Activated CD8-positive, alpha-beta memory T cell treated with anti-CD3 and anti-CD28 coated beads for 1 hour (primary cell): ENCODE results near the gene WDR27.
"Not testable (repeated sequence)": the region's sequence is repeated elsewhere in the genome, so short reads cannot be mapped to it uniquely, and the experiment has no call there.

Source experiments
- DNase-seq, 2 donors: peaks; one replicate each; pipeline ENCODE4 v3.0.0-alpha.2; 2020; ENCODE audit warnings: low read depth in 1 of 2; ENCODE audit errors: extremely low read depth in 1 of 2

WDR27 gene

DNA sequence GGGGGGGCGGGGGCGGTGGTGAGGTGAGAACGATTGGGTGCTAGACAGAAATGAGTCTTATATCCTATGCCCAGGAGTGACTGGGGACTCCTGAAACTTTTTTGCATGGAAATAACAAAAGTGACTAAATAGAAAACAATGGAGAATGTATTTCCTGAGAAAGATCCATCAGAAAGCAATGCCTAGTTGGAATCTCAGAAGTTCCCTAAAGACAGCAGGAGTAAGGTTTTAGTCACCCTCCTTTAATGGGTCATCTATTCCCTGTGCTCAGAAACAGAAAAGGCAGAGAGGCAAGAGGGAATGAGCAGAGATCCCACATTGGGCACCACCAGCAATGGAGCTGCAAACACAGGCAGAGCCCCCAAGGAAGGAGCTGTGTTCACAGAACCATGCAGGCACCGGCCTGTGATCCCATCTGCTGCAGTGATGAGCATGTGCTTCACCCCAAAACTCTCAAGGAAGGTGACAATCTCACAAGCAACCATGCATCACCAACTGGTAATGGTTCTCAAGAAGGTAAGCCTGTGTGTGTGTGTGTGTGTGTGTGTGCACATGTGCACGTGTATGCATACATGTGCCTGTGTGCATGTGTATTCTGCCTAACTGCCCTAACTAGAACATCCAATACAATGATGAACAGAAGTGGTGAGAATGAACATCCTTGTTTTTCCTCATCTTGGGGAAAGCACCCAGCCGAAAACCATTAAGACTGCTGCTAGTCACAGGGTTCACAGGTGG is 168.4 kb downstream of the WDR27 start:
- DNase-seq: no peak

DNA sequence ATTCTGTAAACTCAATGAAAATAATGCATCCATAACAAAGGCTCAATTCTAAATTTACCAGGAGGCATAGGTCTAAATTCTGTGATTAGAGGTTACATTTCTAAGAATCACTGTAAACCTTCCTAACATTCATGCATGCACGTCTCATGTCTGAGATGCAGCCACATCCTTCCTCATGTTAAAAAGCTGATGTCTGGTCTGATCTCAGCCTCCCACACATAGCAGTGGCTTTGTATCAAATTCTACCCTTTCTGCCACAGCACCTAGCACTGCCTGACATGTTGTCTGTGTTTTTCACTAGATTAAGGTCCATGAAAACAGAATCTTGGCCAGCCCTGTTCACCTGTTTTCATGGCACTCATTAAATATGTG is 171.1 kb downstream of the WDR27 start:
- no peak for DNase-seq

DNA sequence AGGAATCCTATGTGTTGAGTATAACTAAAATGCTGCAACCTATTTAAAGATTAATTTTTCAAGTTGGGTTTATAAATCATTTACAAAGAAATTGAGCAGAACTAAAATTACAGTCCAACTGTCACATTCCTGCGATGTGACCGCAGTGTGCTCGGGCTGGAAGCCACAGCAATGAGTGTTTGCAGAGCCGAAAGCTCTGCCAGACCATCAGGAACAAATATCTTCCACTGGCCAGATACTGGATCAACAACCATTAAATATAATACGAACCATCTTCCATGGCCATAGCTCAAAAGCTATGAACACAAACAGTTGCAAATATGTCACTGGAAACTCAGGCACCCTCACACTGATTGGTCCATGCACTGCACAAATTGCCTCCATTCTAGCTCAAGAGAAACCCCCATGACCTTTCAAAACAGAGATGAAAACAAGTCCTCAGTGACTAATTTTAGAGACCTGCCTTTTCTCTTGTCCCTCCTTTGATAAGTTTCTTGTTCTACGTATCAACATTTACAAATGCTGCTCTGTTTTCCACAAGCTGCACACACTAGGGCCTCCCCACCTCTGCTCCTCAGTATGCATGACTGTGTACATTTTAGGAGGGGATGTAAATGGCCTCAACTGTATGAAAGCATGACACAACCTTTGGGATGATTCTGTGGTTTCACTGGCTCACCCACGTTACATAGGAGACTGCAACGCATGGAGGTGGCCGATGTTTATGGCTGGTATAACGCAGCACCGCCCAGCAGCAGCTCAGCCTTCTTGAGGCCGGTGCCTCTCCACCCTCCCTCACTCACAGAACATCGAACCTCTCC is 171.7 kb downstream of the WDR27 start:
- DNase-seq: no peak

DNA sequence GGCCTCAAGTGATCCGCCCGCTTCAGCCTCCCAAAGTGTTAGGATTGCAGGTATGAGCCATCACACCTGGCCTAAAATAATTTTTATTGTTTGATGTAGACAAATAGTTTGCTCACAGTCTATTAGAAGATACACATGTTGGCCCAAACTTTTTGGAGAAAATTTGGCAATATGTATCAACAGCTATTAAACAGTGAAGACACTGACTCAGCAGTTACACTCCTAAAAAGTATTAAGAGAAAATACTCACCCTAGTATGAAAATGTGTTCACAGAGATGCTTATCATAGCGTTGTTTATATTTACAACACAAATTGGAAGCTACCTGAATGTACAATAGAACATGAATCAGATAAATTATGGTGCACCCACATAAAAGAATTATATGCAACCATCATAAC is 173.1 kb downstream of the WDR27 start:
- no peak for DNase-seq

DNA sequence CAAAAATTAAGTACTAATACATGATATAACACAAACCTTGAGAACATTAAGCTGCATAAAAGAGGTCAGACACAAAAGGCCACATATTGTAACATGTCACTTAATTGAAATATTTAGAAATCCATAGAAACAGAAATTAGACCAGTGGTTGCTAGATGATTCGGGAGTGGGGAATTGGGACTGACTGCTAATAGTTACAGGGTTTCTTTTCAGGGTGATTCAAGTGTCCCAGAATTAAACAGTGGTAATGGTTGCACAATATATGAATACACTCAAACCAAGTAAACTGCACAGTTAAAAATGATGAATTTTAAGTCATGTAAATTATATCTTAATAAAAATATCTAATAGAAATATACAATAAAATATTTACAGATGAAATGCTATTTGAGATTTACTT is 174.5 kb downstream of the WDR27 start:
- DNase-seq: no peak

DNA sequence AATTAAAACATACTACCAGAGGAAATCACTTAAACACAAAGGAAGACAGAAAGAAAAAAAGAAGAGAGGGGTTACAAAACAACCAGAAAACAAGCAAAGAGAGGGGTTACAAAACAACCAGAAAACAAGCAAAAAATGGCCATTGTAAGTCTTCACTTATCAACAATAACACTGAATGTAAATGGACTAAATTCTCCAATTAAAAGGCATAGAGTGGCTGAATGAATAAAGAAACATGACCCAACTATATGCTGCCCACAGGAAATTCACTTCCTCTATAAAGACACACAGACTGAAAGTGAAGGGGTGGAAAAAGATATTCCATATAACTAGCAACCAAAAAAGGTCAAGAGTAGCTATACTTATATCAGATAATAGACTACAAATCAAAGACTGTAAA is 180.0 kb downstream of the WDR27 start:
- DNase-seq: no peak

DNA sequence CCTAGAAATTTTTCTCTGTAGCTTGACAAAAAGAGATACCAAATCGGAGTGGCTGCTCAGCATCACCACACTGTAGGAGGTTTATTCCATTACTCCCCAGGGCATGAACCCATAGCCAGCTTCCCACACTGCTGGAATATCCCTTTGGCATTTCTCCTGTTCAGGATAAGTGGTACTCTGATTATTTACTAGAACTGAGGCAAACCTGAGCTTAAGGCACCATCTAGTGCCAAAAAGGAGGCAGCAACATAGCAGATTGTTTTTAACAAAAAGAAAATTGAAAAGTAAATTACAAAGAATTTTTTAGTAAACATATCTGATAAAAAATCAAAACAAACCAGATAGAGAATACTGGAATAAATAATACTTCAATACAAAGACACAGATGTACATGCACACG is 181.7 kb downstream of the WDR27 start:
- no peak for DNase-seq

DNA sequence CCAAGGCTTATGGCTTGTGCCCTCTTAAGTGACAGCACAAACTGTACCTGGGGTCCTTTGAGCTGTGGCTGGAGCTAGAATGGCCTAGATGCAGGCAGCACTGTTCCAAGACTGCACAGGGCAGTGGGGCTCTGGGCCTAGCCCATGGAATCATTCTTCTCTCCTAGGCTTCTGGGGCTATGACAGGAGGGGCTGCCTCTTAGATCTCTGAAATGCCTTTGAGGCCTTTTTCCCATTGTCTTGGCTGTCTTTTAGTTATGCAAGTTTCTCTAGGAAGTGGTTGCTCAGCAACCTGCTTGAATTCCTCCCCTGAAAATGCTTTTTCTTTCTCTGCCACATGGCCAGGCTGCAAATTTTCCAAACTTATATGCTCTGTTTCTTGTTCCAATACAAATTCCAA is 183.4 kb downstream of the WDR27 start:
- DNase-seq: no peak

DNA sequence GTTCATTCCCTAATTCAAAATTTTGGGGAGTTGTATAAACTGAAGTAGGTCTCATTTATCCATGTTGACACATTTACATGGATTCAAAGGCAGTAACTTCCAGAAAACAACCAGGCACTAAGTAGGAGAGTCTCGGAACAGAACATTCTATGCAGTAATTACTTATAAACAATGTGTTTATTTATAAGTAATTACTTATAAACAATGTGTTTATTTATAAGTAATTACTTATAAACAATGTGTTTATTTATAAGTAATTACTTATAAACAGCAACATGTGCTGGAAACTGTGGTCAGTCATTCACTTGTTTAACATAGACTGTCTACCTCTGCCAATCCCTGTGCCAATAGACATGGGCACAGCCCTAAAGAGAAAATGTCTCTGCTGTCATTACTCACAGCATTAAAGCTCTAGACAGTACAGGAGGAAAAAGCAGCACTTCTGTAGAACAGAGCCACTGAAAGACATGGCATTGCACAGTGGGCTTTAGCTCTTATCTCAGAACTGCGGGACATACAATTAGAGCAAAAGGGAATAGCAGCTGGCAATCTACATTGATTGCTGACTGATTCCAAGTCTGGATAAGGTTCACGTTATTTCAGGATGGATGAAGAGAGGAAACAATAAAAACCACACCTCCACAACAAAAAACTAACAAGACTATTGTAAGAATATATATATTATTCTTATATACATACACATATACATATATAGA is 188.2 kb downstream of the WDR27 start:
- no peak for DNase-seq

DNA sequence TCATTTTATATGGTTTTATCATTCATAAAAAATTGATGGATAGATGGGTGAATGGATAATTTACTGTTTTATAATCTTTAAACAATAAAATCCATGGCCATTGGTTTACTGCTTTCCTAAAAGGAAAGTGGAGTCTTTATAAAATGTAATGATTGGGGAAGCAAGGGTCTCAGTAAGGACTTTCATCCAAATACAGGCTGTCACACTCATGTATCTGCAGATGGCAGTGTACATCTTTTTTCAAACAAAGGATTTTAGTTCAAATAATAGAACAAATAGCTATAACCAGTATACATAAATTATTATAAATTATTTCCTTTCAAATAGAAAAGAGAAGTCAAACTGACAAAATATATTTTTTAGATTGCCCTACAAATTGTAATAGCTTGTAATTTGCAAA is 190.0 kb downstream of the WDR27 start:
- not testable (repeated sequence) for DNase-seq

DNA sequence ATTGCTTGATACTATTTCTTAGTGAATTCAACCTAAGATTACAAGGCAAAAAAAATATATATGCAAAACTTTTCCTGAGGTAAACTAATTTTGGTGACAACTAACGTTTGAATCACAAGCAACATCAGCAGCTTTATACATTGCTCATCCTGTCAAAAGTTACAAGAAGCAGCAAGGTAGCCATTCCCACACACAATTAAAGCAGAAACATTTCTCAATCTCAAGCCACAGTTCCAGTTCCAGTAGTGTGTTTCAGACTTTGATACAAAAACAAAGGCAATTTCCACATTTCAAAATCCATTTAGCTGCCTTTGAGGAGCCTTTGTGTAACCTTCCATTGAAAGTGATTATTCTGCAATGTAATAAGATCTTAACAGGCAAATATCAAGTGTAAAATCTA is 191.0 kb downstream of the WDR27 start:
- DNase-seq: no peak

DNA sequence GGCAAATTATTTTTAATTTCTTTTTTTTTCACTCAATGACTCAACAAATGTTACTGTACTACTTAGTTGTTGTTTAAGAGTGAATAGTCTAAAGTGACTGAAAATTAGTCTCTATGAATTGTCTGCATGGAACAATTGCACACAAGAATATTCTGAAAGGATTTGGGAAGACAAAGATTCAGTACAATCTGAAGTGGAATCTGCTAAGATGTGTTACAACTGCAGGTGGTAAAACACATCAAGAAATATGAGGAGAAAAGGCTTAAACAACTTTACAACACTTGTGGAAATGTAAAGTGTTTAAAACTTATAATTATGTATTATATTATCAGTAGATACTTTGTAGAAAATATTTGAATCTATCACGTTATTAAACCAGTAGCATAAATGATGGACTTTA is 193.4 kb downstream of the WDR27 start:
- DNase-seq: no peak

DNA sequence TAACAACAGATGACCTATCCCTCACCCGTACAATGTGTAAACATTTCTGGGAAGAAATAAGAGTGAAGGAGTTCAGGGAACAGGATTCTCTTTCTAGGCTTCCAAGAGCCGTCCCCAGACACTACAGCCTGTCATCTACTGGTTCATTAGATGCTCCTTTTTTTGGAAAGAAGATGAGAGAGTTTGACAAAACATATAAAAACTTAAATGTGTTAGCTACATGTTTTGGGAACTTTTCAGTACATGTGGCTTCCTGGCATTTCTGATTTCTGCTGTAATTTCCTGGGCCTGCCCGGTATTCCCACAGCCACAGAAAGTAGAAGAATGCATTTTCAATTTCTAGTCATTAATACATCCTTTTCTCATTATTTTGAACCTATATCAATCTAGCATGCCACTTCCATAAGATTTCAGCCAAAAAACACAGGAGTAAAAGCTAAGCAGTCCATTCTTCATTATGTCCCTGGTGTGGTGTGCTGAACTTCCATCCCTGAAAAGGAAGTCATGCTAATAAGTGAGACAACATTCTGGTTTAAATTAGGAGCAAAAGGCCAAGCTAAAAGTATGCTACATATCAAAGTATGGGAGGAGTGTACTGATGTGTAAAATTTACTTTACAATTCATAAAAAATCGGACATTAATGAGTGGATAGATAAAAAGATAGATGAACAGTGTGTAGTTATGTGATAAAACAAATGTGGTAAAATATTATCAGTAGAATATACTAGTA is 198.2 kb downstream of the WDR27 start:
- no peak for DNase-seq

DNA sequence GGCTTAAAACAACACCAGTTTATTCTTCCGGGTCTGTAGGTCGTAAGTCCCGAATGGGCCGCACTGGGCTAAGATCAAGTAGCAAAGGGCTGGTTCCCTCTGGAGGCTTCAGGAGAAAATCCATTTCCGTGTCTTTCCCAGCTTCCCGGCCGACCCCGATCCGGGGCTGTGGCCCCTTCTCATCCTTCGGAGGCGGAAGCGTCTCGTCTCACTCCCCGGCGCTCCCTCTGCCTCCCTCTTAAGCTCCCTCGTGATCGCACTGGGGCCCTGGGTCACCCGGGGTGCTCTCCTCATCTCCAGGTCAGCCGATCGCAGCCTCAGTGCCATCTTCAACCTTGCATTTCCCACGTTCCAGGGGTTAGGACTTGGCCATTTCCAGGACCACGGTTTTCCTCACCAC is 199.4 kb downstream of the WDR27 start:
- DNase-seq: no peak

DNA sequence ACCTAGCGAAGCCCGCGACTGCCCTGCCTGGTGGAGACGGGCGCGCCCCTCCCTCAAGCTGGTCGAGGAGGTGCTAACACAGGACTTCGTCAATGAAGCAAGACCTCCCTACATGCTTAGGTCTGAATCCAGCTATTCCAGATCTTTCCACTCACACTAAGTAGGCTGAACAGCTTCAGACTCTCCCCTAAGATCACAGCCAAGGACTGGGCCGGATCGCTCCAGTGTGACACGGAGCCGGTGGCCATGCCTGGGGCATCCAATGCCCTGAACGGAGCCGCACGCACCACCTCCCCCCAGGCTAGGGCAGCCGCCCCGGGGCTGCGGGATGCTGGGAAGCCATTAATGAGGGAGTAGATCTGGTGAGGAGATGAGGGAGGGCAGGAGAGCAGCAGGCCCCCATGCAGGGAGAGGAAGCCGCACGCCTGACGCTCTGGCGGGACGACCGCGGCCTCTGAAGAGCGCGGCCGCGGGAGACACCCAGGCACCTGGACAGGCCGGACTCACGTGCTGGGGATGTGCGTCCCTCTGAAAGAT is 200.0 kb downstream of the WDR27 start:
- no peak for DNase-seq

DNA sequence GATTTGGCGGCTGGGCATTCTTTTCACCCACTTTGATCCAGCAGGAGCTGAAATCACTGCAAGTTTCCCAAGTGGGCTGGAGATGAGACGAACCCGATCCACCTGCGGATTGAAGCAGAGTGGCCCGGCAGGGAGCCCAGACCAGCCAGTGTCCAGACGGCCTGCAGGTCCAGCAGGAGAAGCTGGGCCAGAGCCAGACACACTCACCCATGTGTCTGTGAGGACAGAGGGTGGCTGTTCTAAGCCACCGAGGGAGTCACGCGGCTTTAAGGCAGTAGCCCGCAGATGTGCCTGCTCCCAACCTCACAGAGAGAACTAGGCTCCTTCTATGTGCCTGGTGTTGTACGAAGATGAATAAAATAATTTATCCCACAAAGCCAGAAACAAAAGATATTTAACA is 200.7 kb downstream of the WDR27 start:
- DNase-seq: no peak

DNA sequence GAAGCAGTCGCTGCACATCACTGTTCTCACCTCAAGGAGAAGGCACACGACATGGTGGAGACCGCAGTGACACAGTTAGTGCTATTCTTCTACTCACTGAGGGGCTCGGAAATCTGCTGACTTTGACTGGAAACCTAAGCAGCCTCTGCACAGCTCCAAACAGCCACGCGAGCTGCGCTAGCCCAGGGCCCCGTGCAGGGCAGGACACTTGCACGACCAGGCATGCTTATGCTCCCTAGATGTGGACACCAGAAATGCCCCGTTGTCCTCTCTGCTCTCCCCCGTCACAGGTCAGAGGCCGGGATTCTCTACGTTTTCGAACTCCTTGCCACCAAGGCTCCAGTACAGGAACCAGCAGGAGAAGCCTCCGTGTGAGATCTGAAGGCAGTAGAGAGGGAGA is 201.1 kb downstream of the WDR27 start:
- DNase-seq: no peak

DNA sequence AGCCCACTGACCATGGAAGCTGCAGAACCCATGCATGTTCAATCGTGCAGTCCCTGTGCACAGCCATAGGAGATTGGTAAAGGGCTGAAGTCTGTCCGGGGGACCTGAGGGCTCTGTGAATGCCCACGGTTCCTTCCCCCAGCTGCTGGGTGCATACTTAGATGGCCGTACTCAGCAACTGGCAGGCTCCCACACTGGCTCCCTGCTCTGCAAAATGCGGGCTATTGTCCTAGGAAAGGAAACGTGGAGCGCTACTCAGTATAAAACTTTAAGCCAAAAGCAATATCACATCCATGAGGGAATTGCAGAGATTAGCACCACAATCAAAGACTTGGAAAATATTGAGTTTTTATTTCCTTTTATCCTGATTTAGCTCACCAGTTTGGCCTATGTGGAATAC is 202.0 kb downstream of the WDR27 start:
- DNase-seq: no peak

DNA sequence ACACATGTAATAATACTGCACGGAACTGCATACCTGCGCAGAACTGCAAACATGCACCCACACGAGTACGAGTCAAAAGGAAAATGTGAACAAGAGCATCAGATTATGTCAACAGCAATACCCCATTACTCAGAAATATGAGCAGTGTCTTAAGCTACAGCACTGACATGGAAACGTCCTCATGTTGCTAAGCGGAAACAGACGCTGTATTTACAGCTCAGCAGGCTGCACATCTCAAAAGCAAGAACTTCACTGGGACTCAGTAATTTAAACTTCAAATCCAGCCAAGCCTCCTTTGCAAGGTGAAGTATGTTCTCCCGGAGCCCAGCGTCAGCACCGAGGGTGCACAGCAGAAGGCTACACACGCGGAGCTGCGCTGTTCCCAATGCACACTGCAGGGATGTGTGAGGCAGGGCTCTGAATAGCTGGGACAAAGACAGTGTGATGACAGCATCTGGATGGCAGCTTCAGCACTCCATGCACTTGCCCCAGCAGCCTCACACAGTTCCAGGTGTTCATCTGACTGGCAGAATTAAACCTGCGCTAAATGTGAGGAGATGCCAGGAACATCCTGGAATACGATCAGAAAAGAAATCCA is 202.8 kb downstream of the WDR27 start:
- DNase-seq: no peak

DNA sequence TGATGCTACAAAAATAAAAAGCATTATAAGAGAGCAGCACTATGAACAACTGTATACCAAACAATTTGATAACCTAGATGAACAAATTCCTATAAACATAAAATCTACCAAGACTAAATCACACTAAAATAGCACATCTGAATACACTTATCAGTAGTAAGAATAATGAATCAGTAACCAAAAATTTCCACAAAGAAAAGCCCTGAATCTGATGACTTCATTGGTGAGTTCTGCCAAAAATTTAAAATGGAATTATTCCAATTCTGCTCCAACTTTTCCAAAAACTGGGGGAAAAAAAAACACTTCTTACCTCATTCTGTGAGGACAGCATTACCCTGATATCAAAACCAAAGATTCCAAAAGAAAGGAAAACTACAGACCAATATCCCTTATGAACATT is 206.2 kb downstream of the WDR27 start:
- no peak for DNase-seq

DNA sequence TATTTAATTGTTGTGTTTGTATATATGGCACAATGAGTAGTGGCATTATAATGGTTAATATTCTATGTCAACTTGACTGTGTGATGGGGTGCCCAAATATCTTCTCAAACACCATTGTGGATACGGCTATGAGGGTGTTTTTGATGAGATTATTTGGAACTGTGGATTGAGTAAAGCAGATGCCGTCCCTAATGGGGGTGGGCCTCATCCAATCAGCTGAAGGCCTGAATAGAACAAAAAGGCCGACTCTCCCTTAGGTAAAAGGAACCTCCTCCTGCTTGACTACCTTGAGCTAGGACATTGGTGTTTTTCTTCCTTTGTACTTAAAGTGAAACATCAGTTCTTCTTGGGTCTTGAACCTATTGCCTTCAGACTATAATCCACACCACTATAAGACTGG is 207.8 kb downstream of the WDR27 start:
- DNase-seq: no peak
